T-cell (primary cell): ENCODE measurements around the gene CD59. TPM values are rescaled to one million over a fixed set of nuclear protein-coding genes. Genes with fewer than 3 reads are reported as not detected.
"Not testable (repeated sequence)": the region's sequence is repeated elsewhere in the genome, so short reads cannot be mapped to it uniquely, and the experiment has no call there.

ENCODE experiments used
- ATAC-seq, 4 experiments: fragments of 200-7000 bp in 3 of 4; fragments of 150-1000 bp in 1 of 4; cut with Tn5 transposase; replicated peaks in 1 of 4; 1 replicate in 3 of 4; 2 replicates in 1 of 4; pipeline ENCODE4 v1.10.0; 2021; ENCODE audit warnings: moderate library complexity in 3 of 4, mild to moderate bottlenecking in 2 of 4, moderate number of reproducible peaks in 1 of 4
- CTCF ChIA-PET, 2 donors: fragments of 300-600 bp; sonication (Branson Sonifier 250); formaldehyde crosslinking; loops; one replicate each; lab custom pipeline; 2022; ENCODE audit warnings: antibody characterized with exemption in 2 of 2; lab: Charles Lee
- POLR2A ChIA-PET, 2 donors: fragments of 300-600 bp; sonication (Branson Sonifier 250); formaldehyde crosslinking; loops; one replicate each; lab custom pipeline; 2022; ENCODE audit warnings: antibody characterized with exemption in 2 of 2; lab: Charles Lee
- DNase-seq, 35 experiments: peaks; one replicate each; pipeline versions ENCODE4 v3.0.0 to v3.0.0-alpha.2; 2013 to 2023
- H3K27ac ChIP-seq: one replicate; pipeline ENCODE4 v1.5.1; 2013; ENCODE audit warnings: low read length
- H3K27me3 ChIP-seq, 2 experiments: replicated peaks in 1 of 2; 1 replicate in 1 of 2; 2 replicates in 1 of 2; pipeline versions ENCODE4 v1.6.1 to v1.7.0; 2013; ENCODE audit warnings: low read length in 1 of 2, mixed read lengths in 1 of 2; ENCODE audit not compliant: control insufficient read depth in 2 of 2, insufficient read depth in 2 of 2; ENCODE audit errors: extremely low read depth in 1 of 2
- H3K36me3 ChIP-seq, 2 donors: 1 replicate in 1 of 2; 2 replicates in 1 of 2; pipeline versions ENCODE4 v1.6.1 to v1.7.0; 2013; ENCODE audit warnings: low read length in 1 of 2; ENCODE audit not compliant: control insufficient read depth in 2 of 2, insufficient read depth in 1 of 2; ENCODE audit errors: extremely low read depth in 1 of 2
- H3K4me1 ChIP-seq, 2 experiments: 1 replicate in 1 of 2; 2 replicates in 1 of 2; pipeline versions ENCODE4 v1.6.1 to v1.7.0; 2013; ENCODE audit warnings: low read length in 2 of 2, mixed read lengths in 1 of 2; ENCODE audit not compliant: insufficient read depth in 2 of 2, control insufficient read depth in 1 of 2; ENCODE audit errors: extremely low read depth in 1 of 2
- H3K4me3 ChIP-seq, 2 donors: 1 replicate in 1 of 2; 2 replicates in 1 of 2; pipeline versions ENCODE4 v1.5.1 to v1.7.0; 2013; ENCODE audit warnings: mild to moderate bottlenecking in 2 of 2, low read length in 1 of 2, moderate library complexity in 1 of 2; ENCODE audit not compliant: control insufficient read depth in 1 of 2; ENCODE audit errors: extremely low read depth in 1 of 2
- H3K9me3 ChIP-seq: 2 replicates; pipeline ENCODE4 v1.7.0; 2013
- H3K27ac Mint-ChIP-seq, 2 donors: one replicate each; pipeline ENCODE4 v1.8.0; 2020 to 2021; ENCODE audit warnings: mild to moderate bottlenecking in 2 of 2, mixed read lengths in 2 of 2
- H3K27me3 Mint-ChIP-seq, 2 donors: one replicate each; pipeline ENCODE4 v1.8.0; 2021 to 2022; ENCODE audit warnings: mixed read lengths in 2 of 2
- H3K36me3 Mint-ChIP-seq: one replicate; pipeline ENCODE4 v1.8.0; 2021; ENCODE audit warnings: mixed read lengths
- H3K4me1 Mint-ChIP-seq, 3 donors: one replicate each; pipeline ENCODE4 v1.8.0; 2020 to 2022; ENCODE audit warnings: mixed read lengths in 3 of 3, mild to moderate bottlenecking in 1 of 3
- H3K4me3 Mint-ChIP-seq, 3 donors: one replicate each; pipeline ENCODE4 v1.8.0; 2020 to 2022; ENCODE audit warnings: mild to moderate bottlenecking in 3 of 3, mixed read lengths in 3 of 3, moderate library complexity in 3 of 3
- H3K9me3 Mint-ChIP-seq, 3 donors: one replicate each; pipeline ENCODE4 v1.8.0; 2020 to 2022; ENCODE audit warnings: mixed read lengths in 3 of 3
- WGBS: methylation state at CpG from one replicate; pipeline ENCODE4 v1.1.5; 2013; ENCODE audit warnings: missing lambda C conversion rate; ENCODE audit not compliant: insufficient coverage; 5-methylcytosine and 5-hydroxymethylcytosine counted together
- total RNA-seq, 35 experiments: library from RNA in 6 of 35; stranded (reverse) in 6 of 35; fragments of 120-200 nt in 1 of 35; gene quantifications; one replicate each; pipeline versions ENCODE4 v1.2.1 to v1.2.4 and lab custom pipeline; 2013 to 2026

CD59 gene
- total RNA-seq, 5 donors from 2014 or later (not counting 1 experiment from before 2014, with no cell fraction given): 34.3 to 85.8 (median 71.9) TPM

DNA sequence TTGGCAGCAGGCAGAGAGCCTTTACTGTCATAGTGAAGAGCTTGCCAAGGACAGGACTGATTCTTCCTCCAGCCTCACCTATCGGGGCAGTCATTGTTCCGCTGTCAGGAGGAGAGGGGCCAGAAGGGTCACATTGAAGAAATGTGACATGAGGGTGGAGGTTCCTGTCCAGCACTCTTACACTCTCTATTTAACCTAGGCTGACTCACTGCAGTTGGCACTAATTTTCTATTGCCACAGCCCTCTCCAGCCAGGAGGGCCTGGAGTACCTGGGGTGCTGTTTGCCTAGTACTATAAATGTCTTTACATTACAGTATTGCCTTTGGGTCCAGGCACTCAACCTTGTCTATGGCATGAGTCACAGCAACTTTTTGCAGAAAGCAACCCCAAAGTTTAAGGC lies 28.4 kb downstream of the CD59 start:
- H3K4me3 Mint-ChIP-seq, H3K9me3 Mint-ChIP-seq, H3K4me1 Mint-ChIP-seq, DNase-seq, H3K27ac Mint-ChIP-seq, H3K9me3 ChIP-seq, H3K27me3 Mint-ChIP-seq, H3K4me1 ChIP-seq, H3K27me3 ChIP-seq, H3K27ac ChIP-seq, ATAC-seq, H3K4me3 ChIP-seq: not testable (repeated sequence)
- ChIA-PET POLR2A (interaction anchor here in 1 of 2 donors (0.6 kb wide), 1 partner anchor 670 kb away, joined by 5 read pairs; no protein-coding TSS in a partner anchor), CTCF (interaction anchor here (0.6 to 1.9 kb wide), 2 partner anchors 9 to 35 kb away, joined by 4 to 6 read pairs; no protein-coding TSS in a partner anchor)
- peaks cover 27% of the 10 kb centered on the region for H3K36me3 Mint-ChIP-seq
- H3K36me3 ChIP-seq: peaks cover 0 to 13% of the 10 kb centered on the region in 2 donors
- WGBS: no CpG with 5 or more reads among the region's 2 CpGs

DNA sequence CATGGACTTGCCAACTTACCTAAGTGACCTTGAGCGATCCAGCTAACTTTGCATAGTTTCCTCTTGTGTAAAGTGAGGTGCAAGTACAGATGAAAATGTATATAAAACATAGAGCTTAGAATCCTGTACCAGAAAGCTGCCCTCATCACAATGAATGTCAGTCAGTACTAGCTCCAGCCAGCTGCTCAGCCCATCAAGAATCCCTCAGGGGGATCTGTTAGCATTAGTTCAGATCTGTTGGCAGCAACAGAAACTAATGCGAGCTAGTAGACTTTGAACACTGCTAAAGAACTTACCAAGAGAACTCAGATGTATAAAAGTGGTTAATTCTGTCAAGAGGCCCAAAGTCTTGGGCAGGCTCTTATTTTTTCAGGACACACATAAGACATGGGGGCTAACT lies 29.3 kb downstream of the CD59 start:
- no peak overlapping the region for H3K4me3 ChIP-seq
- CTCF ChIA-PET: interaction anchor here in 1 of 2 donors (1.9 kb wide), 1 partner anchor 35 kb away, joined by 6 read pairs; no protein-coding TSS in a partner anchor
- Mint-ChIP-seq H3K27me3 (no peaks in the 10 kb centered on the region), H3K4me1 (peaks cover 3 to 8% (median 7%) of the 10 kb centered on the region in 3 donors), H3K9me3 (no peaks in the 10 kb centered on the region), H3K27ac (no peak overlapping the region), H3K36me3 (peaks cover 23% of the 10 kb centered on the region), H3K4me3 (no peak overlapping the region)
- H3K9me3 ChIP-seq: no peaks in the 10 kb centered on the region
- H3K27me3 ChIP-seq: no peaks in the 10 kb centered on the region
- H3K4me1 ChIP-seq: no peaks in the 10 kb centered on the region
- H3K27ac ChIP-seq: no peak overlapping the region
- H3K36me3 ChIP-seq: peaks cover 0 to 13% of the 10 kb centered on the region in 2 donors
- DNase-seq (no peak), ATAC-seq (no peak)
- POLR2A ChIA-PET: no interaction called here
- WGBS: 100% methylated on average over 1 of the region's 2 CpGs

DNA sequence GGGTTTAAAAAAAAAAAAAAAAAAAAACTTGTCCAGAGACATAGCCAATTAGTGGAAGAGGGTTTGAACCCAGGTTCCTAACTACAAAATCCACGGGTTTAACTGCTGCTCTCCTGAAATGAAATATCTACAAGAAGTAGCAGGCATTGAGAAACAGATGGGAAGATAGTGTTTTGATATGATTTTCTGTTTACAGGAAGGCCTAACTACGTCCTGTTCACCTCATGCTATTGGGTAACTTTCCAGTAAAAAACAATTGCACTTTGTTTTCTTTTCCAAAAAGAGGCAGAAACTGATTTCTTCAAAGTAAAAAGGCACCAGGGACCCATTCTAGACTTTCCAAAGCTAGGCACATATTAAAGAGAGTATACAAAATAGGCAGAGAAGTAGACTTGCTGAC lies 29.7 kb downstream of the CD59 start:
- DNase-seq (no peak), ATAC-seq (no peak)
- Mint-ChIP-seq H3K27me3 (no peaks in the 10 kb centered on the region), H3K27ac (peak overlapping the region; percentile 24 to 55), H3K36me3 (peaks cover 23% of the 10 kb centered on the region), H3K4me3 (no peak overlapping the region), H3K9me3 (no peaks in the 10 kb centered on the region), H3K4me1 (peaks cover 5 to 10% (median 9%) of the 10 kb centered on the region in 3 donors)
- Histone ChIP-seq H3K27me3 (no peaks in the 10 kb centered on the region), H3K36me3 (peaks cover 0 to 13% of the 10 kb centered on the region in 2 donors), H3K4me3 (no peak overlapping the region), H3K9me3 (no peaks in the 10 kb centered on the region), H3K4me1 (no peaks in the 10 kb centered on the region), H3K27ac (no peak overlapping the region)
- CTCF ChIA-PET: interaction anchor here in 1 of 2 donors (1.9 kb wide), 1 partner anchor 36 kb away, joined by 6 read pairs; no protein-coding TSS in a partner anchor
- POLR2A ChIA-PET: no interaction called here
- WGBS: no CpG with 5 or more reads among the region's 2 CpGs

DNA sequence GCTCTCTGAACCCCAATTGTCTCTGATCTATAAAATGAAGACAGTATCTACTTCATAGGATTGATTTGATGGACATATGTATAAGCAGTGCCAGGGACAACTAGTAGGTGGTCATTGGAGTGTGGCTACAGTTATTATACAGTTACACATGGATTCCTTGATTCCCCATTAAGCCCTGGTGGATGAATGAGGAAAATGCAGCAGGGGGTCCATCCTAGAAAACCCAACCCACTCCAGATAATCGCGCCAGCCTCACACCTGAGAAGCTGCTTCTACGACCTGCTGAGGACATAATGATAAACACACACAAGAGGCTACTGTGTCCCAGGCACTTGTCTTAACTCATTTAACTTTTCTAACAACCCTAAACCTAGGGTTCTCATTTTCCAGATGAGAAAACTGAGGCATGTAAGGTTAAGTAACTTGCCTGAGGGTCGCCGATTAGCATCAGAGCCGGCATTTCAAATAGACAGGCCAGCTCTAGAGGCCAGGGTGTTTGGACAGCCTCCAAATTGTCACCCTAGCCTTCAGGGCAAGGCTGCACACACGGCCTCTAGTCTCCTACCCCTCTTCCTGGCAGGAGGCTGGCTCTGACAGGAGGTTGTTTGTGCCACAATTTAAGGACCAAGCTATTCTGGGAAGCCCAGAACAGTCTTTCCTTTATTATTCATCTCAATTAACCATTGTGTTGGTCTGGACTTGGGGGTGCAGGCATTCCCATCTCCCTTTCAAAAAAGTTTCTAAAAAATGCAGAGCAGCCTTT lies 31.8 kb downstream of the CD59 start:
- H3K27me3 Mint-ChIP-seq: no peaks in the 10 kb centered on the region
- peaks cover 15 to 26% (median 22%) of the 10 kb centered on the region in 3 donors for H3K4me1 Mint-ChIP-seq
- Histone ChIP-seq H3K9me3 (no peaks in the 10 kb centered on the region), H3K27me3 (peaks cover 0 to 8% of the 10 kb centered on the region in 2 experiments), H3K4me1 (peaks cover 0 to 13% of the 10 kb centered on the region in 2 experiments), H3K36me3 (peaks cover 0 to 10% of the 10 kb centered on the region in 2 donors), H3K4me3 (no peak overlapping the region), H3K27ac (no peak overlapping the region)
- H3K27ac Mint-ChIP-seq: no peak overlapping the region
- no peak overlapping the region for H3K4me3 Mint-ChIP-seq
- no peak for DNase-seq
- H3K36me3 Mint-ChIP-seq: peaks cover 13% of the 10 kb centered on the region
- 71% methylated on average over 4 of the region's 7 CpGs for WGBS
- ChIA-PET CTCF (interaction anchor here (0.6 to 0.7 kb wide), 2 partner anchors 22 to 1224 kb away, joined by 4 read pairs; no protein-coding TSS in a partner anchor), POLR2A (no interaction called here)
- ATAC-seq: no peak
- no peaks in the 10 kb centered on the region for H3K9me3 Mint-ChIP-seq

DNA sequence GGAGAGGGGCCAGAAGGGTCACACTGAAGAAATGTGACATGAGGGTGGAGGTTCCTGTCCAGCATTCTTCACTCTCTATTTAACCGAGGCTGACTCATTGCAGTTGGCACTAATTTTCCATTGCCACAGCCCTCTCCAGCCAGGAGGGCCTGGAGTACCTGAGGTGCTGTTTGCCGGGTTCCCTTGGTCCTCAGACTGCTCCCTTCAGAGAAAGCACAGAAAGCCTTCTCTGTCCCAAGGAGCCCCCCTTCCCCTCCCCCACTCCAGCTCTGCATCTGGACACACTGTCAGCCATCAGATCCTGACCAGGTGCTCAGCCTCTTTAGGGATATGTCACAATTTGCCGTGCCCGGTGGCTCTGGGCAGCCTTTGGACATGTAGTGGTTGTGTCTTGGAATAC lies 32.4 kb downstream of the CD59 start:
- Mint-ChIP-seq H3K27ac (no peak overlapping the region), H3K4me3 (no peak overlapping the region), H3K36me3 (peaks cover 6% of the 10 kb centered on the region), H3K27me3 (no peaks in the 10 kb centered on the region), H3K4me1 (peaks cover 15 to 27% (median 23%) of the 10 kb centered on the region in 3 donors), H3K9me3 (no peaks in the 10 kb centered on the region)
- WGBS: 53% methylated on average over 2 of the region's 4 CpGs
- Histone ChIP-seq H3K27ac (no peak overlapping the region), H3K36me3 (peaks cover 0 to 4% of the 10 kb centered on the region in 2 donors), H3K4me1 (peaks cover 0 to 13% of the 10 kb centered on the region in 2 experiments), H3K4me3 (no peak overlapping the region), H3K27me3 (peaks cover 0 to 10% of the 10 kb centered on the region in 2 experiments), H3K9me3 (no peaks in the 10 kb centered on the region)
- POLR2A ChIA-PET: no interaction called here
- DNase-seq: no peak
- no peak for ATAC-seq
- CTCF ChIA-PET: no interaction called here

DNA sequence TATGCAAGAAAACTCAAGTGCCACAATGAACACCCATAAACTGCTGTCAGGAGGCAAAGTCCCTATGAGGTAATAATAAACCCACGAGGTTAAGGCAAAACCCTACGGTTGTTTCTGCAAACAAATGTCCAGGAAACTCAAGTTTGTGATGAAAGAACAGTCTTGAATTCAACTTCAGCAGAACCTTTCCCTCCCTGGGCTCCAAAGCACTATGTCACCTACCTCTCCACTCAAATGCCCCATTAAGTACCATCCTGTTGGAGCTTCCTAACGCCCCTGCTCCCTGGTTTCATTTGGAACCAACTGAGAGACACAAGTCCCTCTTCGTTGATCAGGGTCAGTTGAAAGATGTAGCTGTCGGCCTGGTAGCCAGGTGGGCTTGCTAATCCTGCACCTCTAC lies 33.0 kb downstream of the CD59 start:
- Mint-ChIP-seq H3K27ac (no peak overlapping the region), H3K4me3 (no peak overlapping the region), H3K36me3 (peaks cover 3% of the 10 kb centered on the region), H3K27me3 (no peaks in the 10 kb centered on the region), H3K4me1 (peaks cover 15 to 27% (median 23%) of the 10 kb centered on the region in 3 donors), H3K9me3 (no peaks in the 10 kb centered on the region)
- CTCF ChIA-PET: interaction anchor here in 1 of 2 donors (0.7 kb wide), 1 partner anchor 11 kb away, joined by 3 read pairs; no protein-coding TSS in a partner anchor
- no peak for DNase-seq
- H3K36me3 ChIP-seq: no peaks in the 10 kb centered on the region
- no peak overlapping the region for H3K4me3 ChIP-seq
- ATAC-seq: no peak
- H3K9me3 ChIP-seq: no peaks in the 10 kb centered on the region
- H3K27me3 ChIP-seq: peaks cover 0 to 10% of the 10 kb centered on the region in 2 experiments
- H3K4me1 ChIP-seq: peaks cover 0 to 13% of the 10 kb centered on the region in 2 experiments
- WGBS: 100% methylated on average over 2 of the region's 5 CpGs
- H3K27ac ChIP-seq: no peak overlapping the region
- POLR2A ChIA-PET: no interaction called here
